Loucy (cell line): ENCODE results near the gene TBC1D8B.

ENCODE experiments used
- H2AFZ ChIP-seq: fragments of 200-600 bp; sonication (generic); 2 replicates; pipeline ENCODE4 v1.6.0; 2016; ENCODE audit warnings: antibody characterized with exemption, mild to moderate bottlenecking, low read length, moderate library complexity
- H3F3A ChIP-seq: fragments of 200-600 bp; 2 replicates; pipeline ENCODE4 v1.6.0; 2016; ENCODE audit warnings: antibody characterized with exemption, low read depth, mild to moderate bottlenecking
- H3K27me3 ChIP-seq: fragments of 200-600 bp; sonication (generic); 2 replicates; pipeline ENCODE4 v1.6.1; 2014; ENCODE audit warnings: low read length, mild to moderate bottlenecking; ENCODE audit not compliant: insufficient read depth, poor library complexity, severe bottlenecking
- H3K36me3 ChIP-seq: fragments of 200-600 bp; sonication (generic); 2 replicates; pipeline ENCODE4 v1.6.1; 2016; ENCODE audit warnings: low read length; ENCODE audit not compliant: insufficient read depth
- H3K4me1 ChIP-seq: fragments of 200-600 bp; sonication (generic); 2 replicates; pipeline ENCODE4 v1.5.1; 2014; ENCODE audit warnings: low read length, mild to moderate bottlenecking; ENCODE audit not compliant: insufficient read depth, poor library complexity, severe bottlenecking
- H3K4me2 ChIP-seq: fragments of 200-600 bp; sonication (generic); 2 replicates; pipeline ENCODE4 v1.6.0; 2014; ENCODE audit warnings: antibody characterized with exemption, low read length, low read depth, mild to moderate bottlenecking; ENCODE audit not compliant: poor library complexity, severe bottlenecking
- H3K4me3 ChIP-seq: fragments of 200-600 bp; sonication (generic); 2 replicates; pipeline ENCODE4 v1.5.1; 2014; ENCODE audit warnings: low read length, mild to moderate bottlenecking, mixed read lengths; ENCODE audit not compliant: poor library complexity, severe bottlenecking
- H3K79me2 ChIP-seq: fragments of 200-600 bp; sonication (generic); 2 replicates; pipeline ENCODE4 v1.6.1; 2014; ENCODE audit warnings: low read length; ENCODE audit not compliant: insufficient read depth
- H3K9ac ChIP-seq: fragments of 200-600 bp; sonication (generic); 2 replicates; pipeline ENCODE4 v1.6.0; 2014; ENCODE audit warnings: mild to moderate bottlenecking, low read depth, low read length, moderate library complexity; ENCODE audit not compliant: poor library complexity, severe bottlenecking
- H3K9me2 ChIP-seq: fragments of 200-600 bp; sonication (generic); replicated peaks from 2 replicates; pipeline ENCODE4 v1.6.1; 2016; ENCODE audit warnings: low read depth, low read length, mixed read lengths
- H3K9me3 ChIP-seq: fragments of 200-600 bp; sonication (generic); 2 replicates; pipeline ENCODE4 v1.6.1; 2014; ENCODE audit warnings: mild to moderate bottlenecking, antibody characterized with exemption, low read length, low read depth; ENCODE audit not compliant: insufficient read depth
- H4K20me1 ChIP-seq: fragments of 200-600 bp; sonication (generic); 2 replicates; pipeline ENCODE4 v1.6.0; 2014; ENCODE audit warnings: antibody characterized with exemption, low read length, mild to moderate bottlenecking; ENCODE audit not compliant: insufficient read depth, poor library complexity, severe bottlenecking
- EZH2phosphoT487 ChIP-seq: fragments of 200-600 bp; IDR thresholded peaks from 2 replicates; pipeline ENCODE4 v1.6.1; 2018; ENCODE audit warnings: antibody characterized with exemption, mild to moderate bottlenecking, moderate library complexity, borderline replicate concordance
- TF ChIP-seq, protein P1 (sequence below): fragments of 200-600 bp; sonication (generic); conservative IDR thresholded peaks from 2 replicates; pipeline ENCODE4 v1.5.1; 2014; ENCODE audit warnings: mild to moderate bottlenecking, antibody characterized with exemption, low read length

TBC1D8B gene

DNA sequence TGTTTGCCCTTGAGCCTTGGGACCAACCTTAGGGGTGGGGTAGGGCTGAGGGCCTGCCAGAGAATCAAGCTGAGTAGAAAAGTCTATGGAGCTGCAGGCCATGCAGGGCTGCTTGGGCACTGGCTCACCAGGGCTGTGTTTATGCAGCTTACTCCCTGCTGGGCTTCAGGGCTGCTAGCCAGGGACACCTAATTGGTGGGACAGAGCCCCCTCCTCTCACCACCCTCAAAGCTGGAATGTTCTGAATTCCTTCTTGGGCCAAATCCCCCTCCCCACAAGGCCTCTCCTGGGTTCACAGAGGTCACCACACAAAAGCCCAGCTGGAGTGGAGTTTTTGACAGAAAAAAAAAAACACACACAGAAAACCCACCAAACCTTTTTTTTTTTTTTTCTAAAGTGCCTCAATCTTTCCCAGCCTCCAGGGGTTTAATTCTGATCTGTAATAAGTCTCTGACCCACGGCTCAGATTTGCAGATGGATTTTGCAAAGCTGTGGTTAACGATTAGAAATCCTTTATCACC, 117.5 kb downstream of the TBC1D8B start, which contains the start of gene CLDN2:
CLDN2 (plus strand) TSS at position 471 of the 521 bp plus-strand sequence. CDS start 7,827 bp downstream, outside the sequence.
- no peak for TF ChIP-seq EZH2phosphoT487
- Histone ChIP-seq H3K9me3 (no peaks in the 10 kb centered on the region), H3K9ac (no peak within 1 kb of the TSS), H3F3A (no peaks in the 10 kb centered on the region), H3K27me3 (no peaks in the 10 kb centered on the region), H4K20me1 (no peaks in the 10 kb centered on the region), H3K4me1 (peaks cover 16% of the 10 kb centered on the region), H3K4me2 (no peak within 1 kb of the TSS), H3K36me3 (no peaks in the 10 kb centered on the region), H3K79me2 (no peaks in the 10 kb centered on the region), H3K9me2 (no peaks in the 10 kb centered on the region), H3K4me3 (no peak within 1 kb of the TSS), H2AFZ (no peak within 1 kb of the TSS)

DNA sequence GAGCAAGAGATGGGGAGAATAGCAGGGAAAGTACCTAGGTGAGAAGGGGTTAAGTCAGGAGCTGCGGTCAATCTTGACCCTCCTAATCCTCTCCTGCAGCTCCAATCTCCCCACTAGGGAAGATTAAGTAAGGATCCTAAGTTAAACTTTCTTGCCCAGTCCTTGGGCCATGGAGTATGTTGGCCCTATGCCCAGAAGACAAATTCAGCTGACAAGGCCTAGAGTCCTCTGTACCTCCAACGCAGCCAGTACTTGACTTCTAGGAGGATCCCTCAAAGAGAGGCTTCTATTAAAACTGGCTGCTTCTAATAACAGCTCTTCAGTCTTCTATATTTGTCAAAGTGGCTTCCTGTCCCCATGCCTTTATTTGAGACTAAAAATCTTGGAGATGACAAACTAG, 119.2 kb downstream of the TBC1D8B start:
- H2AFZ ChIP-seq, result no peak overlapping the region
- H3K4me3 ChIP-seq, result no peak overlapping the region
- H3K36me3 ChIP-seq, result no peaks in the 10 kb centered on the region
- H3K9ac ChIP-seq, result no peak overlapping the region
- H3K79me2 ChIP-seq, result no peaks in the 10 kb centered on the region
- H3K9me2 ChIP-seq, result no peaks in the 10 kb centered on the region
- no peaks in the 10 kb centered on the region for H4K20me1 ChIP-seq
- no peaks in the 10 kb centered on the region for H3K27me3 ChIP-seq
- TF ChIP-seq, protein P1, sequence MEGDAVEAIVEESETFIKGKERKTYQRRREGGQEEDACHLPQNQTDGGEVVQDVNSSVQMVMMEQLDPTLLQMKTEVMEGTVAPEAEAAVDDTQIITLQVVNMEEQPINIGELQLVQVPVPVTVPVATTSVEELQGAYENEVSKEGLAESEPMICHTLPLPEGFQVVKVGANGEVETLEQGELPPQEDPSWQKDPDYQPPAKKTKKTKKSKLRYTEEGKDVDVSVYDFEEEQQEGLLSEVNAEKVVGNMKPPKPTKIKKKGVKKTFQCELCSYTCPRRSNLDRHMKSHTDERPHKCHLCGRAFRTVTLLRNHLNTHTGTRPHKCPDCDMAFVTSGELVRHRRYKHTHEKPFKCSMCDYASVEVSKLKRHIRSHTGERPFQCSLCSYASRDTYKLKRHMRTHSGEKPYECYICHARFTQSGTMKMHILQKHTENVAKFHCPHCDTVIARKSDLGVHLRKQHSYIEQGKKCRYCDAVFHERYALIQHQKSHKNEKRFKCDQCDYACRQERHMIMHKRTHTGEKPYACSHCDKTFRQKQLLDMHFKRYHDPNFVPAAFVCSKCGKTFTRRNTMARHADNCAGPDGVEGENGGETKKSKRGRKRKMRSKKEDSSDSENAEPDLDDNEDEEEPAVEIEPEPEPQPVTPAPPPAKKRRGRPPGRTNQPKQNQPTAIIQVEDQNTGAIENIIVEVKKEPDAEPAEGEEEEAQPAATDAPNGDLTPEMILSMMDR, result no peak
- no peak for TF ChIP-seq EZH2phosphoT487
- no peaks in the 10 kb centered on the region for H3K9me3 ChIP-seq
- H3K4me2 ChIP-seq, result no peak overlapping the region
- no peaks in the 10 kb centered on the region for H3F3A ChIP-seq
- peaks cover 16% of the 10 kb centered on the region for H3K4me1 ChIP-seq
